ENCODE results near the gene ACTA2.

Gene ACTA2

GRCh38 chr10:88964360-88964759 lies 11.8 kb upstream of the ACTA2 start:
- no peak for TF ChIP-seq ELF4 (IDR thresholded peaks at IDR 0.05)
- no peak for TF ChIP-seq BHLHE40 (IDR thresholded peaks at IDR 0.05; ENCODE audit: borderline replicate concordance)
- TF ChIP-seq FOXA1 (IDR thresholded peaks at IDR 0.05), result no peak
- TF ChIP-seq SP1 (IDR thresholded peaks at IDR 0.05), result no peak
- no peak for TF ChIP-seq L3MBTL2 (conservative IDR thresholded peaks at IDR 0.05)
- TF ChIP-seq PKNOX1 (IDR thresholded peaks at IDR 0.05), result no peak
- TF ChIP-seq ZNF384 (IDR thresholded peaks at IDR 0.05), result no peak
- no peak for TF ChIP-seq NFRKB (IDR thresholded peaks at IDR 0.05)
- TF ChIP-seq CTBP1 (IDR thresholded peaks at IDR 0.05; ENCODE audit: borderline replicate concordance), result no peak
- TF ChIP-seq HDGF (IDR thresholded peaks at IDR 0.05; ENCODE audit: borderline replicate concordance), result no peak
- no peak for TF ChIP-seq FOXM1 (IDR thresholded peaks at IDR 0.05; ENCODE audit: borderline replicate concordance)
- no peak for TF ChIP-seq TARDBP (IDR thresholded peaks at IDR 0.05)
- no peak for TF ChIP-seq ARNT (IDR thresholded peaks at IDR 0.05)
- no peak for TF ChIP-seq SUZ12 (IDR thresholded peaks at IDR 0.05)
- no peak for TF ChIP-seq LEF1 (IDR thresholded peaks at IDR 0.05; ENCODE audit: borderline replicate concordance)
- TF ChIP-seq FOXK2 (IDR thresholded peaks at IDR 0.05), result no peak
- ChIA-PET CTCF (interaction anchor here (0.5 to 1.2 kb wide), 2 partner anchors 9 to 23 kb away, joined by 3 to 5 read pairs; no protein-coding TSS in a partner anchor), POLR2A (no interaction called here)
- no peak for DNase-seq (ENCODE audit: extremely low spot score)

GRCh38 chr10:88963318-88963717 lies 10.7 kb upstream of the ACTA2 start:
- ChIA-PET CTCF (no interaction called here), POLR2A (no interaction called here)
- no peak for TF ChIP-seq TARDBP (IDR thresholded peaks at IDR 0.05)
- TF ChIP-seq ZNF384 (IDR thresholded peaks at IDR 0.05), result no peak
- no peak for DNase-seq (ENCODE audit: extremely low spot score)

GRCh38 chr10:88962336-88962735 lies 9.8 kb upstream of the ACTA2 start:
- TF ChIP-seq FOXM1 (IDR thresholded peaks at IDR 0.05; ENCODE audit: borderline replicate concordance) (no peak), ZNF384 (IDR thresholded peaks at IDR 0.05) (no peak), SUZ12 (IDR thresholded peaks at IDR 0.05) (no peak), ARNT (IDR thresholded peaks at IDR 0.05) (no peak), ELF4 (IDR thresholded peaks at IDR 0.05) (no peak), FOXA1 (IDR thresholded peaks at IDR 0.05) (no peak), NFRKB (IDR thresholded peaks at IDR 0.05) (no peak), HDGF (IDR thresholded peaks at IDR 0.05; ENCODE audit: borderline replicate concordance) (no peak), L3MBTL2 (conservative IDR thresholded peaks at IDR 0.05) (no peak), TARDBP (IDR thresholded peaks at IDR 0.05) (no peak), PKNOX1 (IDR thresholded peaks at IDR 0.05) (no peak)
- no peak for DNase-seq (ENCODE audit: extremely low spot score)
- POLR2A ChIA-PET, result no interaction called here
- CTCF ChIA-PET, result no interaction called here

GRCh38 chr10:88961266-88961665 lies 8.7 kb upstream of the ACTA2 start:
- no peak for DNase-seq (ENCODE audit: extremely low spot score)
- POLR2A ChIA-PET, result no interaction called here
- TF ChIP-seq BHLHE40 (IDR thresholded peaks at IDR 0.05; ENCODE audit: borderline replicate concordance), result no peak
- TF ChIP-seq LEF1 (IDR thresholded peaks at IDR 0.05; ENCODE audit: borderline replicate concordance), result no peak
- no peak for TF ChIP-seq ZNF384 (IDR thresholded peaks at IDR 0.05)
- TF ChIP-seq FOXA1 (IDR thresholded peaks at IDR 0.05), result no peak
- TF ChIP-seq HDGF (IDR thresholded peaks at IDR 0.05; ENCODE audit: borderline replicate concordance), result no peak
- no peak for TF ChIP-seq SUZ12 (IDR thresholded peaks at IDR 0.05)
- TF ChIP-seq NFRKB (IDR thresholded peaks at IDR 0.05), result no peak
- no peak for TF ChIP-seq ARNT (IDR thresholded peaks at IDR 0.05)
- CTCF ChIA-PET, result no interaction called here

GRCh38 chr10:88960802-88961201 lies 8.2 kb upstream of the ACTA2 start:
- POLR2A ChIA-PET, result interaction anchor here (0.9 kb wide), 1 partner anchor 14 kb away, joined by 3 read pairs; no protein-coding TSS in a partner anchor
- no peak for DNase-seq (ENCODE audit: extremely low spot score)
- CTCF ChIA-PET, result no interaction called here
- TF ChIP-seq BHLHE40 (IDR thresholded peaks at IDR 0.05; ENCODE audit: borderline replicate concordance) (no peak), ZNF384 (IDR thresholded peaks at IDR 0.05) (no peak), SUZ12 (IDR thresholded peaks at IDR 0.05) (no peak), CTBP1 (IDR thresholded peaks at IDR 0.05; ENCODE audit: borderline replicate concordance) (no peak), PKNOX1 (IDR thresholded peaks at IDR 0.05) (no peak), FOXA1 (IDR thresholded peaks at IDR 0.05) (no peak), FOXM1 (IDR thresholded peaks at IDR 0.05; ENCODE audit: borderline replicate concordance) (no peak), SP1 (IDR thresholded peaks at IDR 0.05) (no peak), TARDBP (IDR thresholded peaks at IDR 0.05) (no peak), ELF4 (IDR thresholded peaks at IDR 0.05) (no peak), HDGF (IDR thresholded peaks at IDR 0.05; ENCODE audit: borderline replicate concordance) (no peak), L3MBTL2 (conservative IDR thresholded peaks at IDR 0.05) (no peak), ARNT (IDR thresholded peaks at IDR 0.05) (no peak), NFRKB (IDR thresholded peaks at IDR 0.05) (no peak), LEF1 (IDR thresholded peaks at IDR 0.05; ENCODE audit: borderline replicate concordance) (no peak), FOXK2 (IDR thresholded peaks at IDR 0.05) (no peak)

- TF ChIP-seq NFRKB (IDR thresholded peaks at IDR 0.05) (no peak), ZNF384 (IDR thresholded peaks at IDR 0.05) (no peak), SP1 (IDR thresholded peaks at IDR 0.05) (no peak)
- no peak for DNase-seq (ENCODE audit: extremely low spot score)
- ChIA-PET POLR2A (no interaction called here), CTCF (no interaction called here)
Observed at GRCh38 chr10:88958721-88959120, 6.1 kb upstream of the ACTA2 start.

GRCh38 chr10:88957381-88957780 lies 4.8 kb upstream of the ACTA2 start:
- no peak for TF ChIP-seq TARDBP (IDR thresholded peaks at IDR 0.05)
- no peak for TF ChIP-seq SP1 (IDR thresholded peaks at IDR 0.05)
- no peak for TF ChIP-seq LEF1 (IDR thresholded peaks at IDR 0.05; ENCODE audit: borderline replicate concordance)
- TF ChIP-seq HDGF (IDR thresholded peaks at IDR 0.05; ENCODE audit: borderline replicate concordance), result no peak
- no peak for TF ChIP-seq FOXM1 (IDR thresholded peaks at IDR 0.05; ENCODE audit: borderline replicate concordance)
- TF ChIP-seq ELF4 (IDR thresholded peaks at IDR 0.05), result no peak
- no peak for TF ChIP-seq NFRKB (IDR thresholded peaks at IDR 0.05)
- TF ChIP-seq SUZ12 (IDR thresholded peaks at IDR 0.05), result no peak
- TF ChIP-seq ZNF384 (IDR thresholded peaks at IDR 0.05), result no peak
- TF ChIP-seq L3MBTL2 (conservative IDR thresholded peaks at IDR 0.05), result no peak
- no peak for TF ChIP-seq ARNT (IDR thresholded peaks at IDR 0.05)
- no peak for TF ChIP-seq BHLHE40 (IDR thresholded peaks at IDR 0.05; ENCODE audit: borderline replicate concordance)
- no peak for TF ChIP-seq FOXA1 (IDR thresholded peaks at IDR 0.05)
- TF ChIP-seq FOXK2 (IDR thresholded peaks at IDR 0.05), result no peak
- CTCF ChIA-PET, result no interaction called here

More at GRCh38 chr10:88957381-88957780, 4.8 kb upstream of the ACTA2 start:
- POLR2A ChIA-PET, result no interaction called here
- no peak for DNase-seq (ENCODE audit: extremely low spot score)

Data from HEK293T (cell line).